ENCODE data around the gene TMX3.

TMX3 gene

GRCh38 chr18:68714712-68715496, at the start of gene TMX3:
TMX3 (minus strand) TSS chr18:68715108; CDS start chr18:68714981, 127 bp downstream.
- no peaks in the 10 kb centered on the region for H3K9me3 Mint-ChIP-seq
- peaks cover 13% of the 10 kb centered on the region for H3K36me3 Mint-ChIP-seq (ENCODE audit: insufficient read depth)
- peak within 1 kb of the TSS; percentile 94 for H3K4me3 Mint-ChIP-seq
- peaks cover 29% of the 10 kb centered on the region for H3K4me1 Mint-ChIP-seq
- ATAC-seq (replicated peaks; ENCODE audit: extremely low read depth, poor library complexity, severe bottlenecking) (peak; percentile 97), DNase-seq (ENCODE audit: low spot score in 2 of 2) (peak; percentile 81)
- peak within 1 kb of the TSS; percentile 77 for H3K27ac Mint-ChIP-seq (ENCODE audit: low read depth)
- H3K27me3 Mint-ChIP-seq = no peaks in the 10 kb centered on the region

GRCh38 chr18:68764016-68764415, 49.1 kb upstream of the TMX3 start:
- no peak for DNase-seq (ENCODE audit: low spot score in 2 of 2)
- Mint-ChIP-seq H3K4me1 (no peaks in the 10 kb centered on the region), H3K9me3 (peaks cover 5% of the 10 kb centered on the region), H3K4me3 (no peak overlapping the region), H3K27ac (ENCODE audit: low read depth) (no peak overlapping the region), H3K27me3 (no peaks in the 10 kb centered on the region), H3K36me3 (ENCODE audit: insufficient read depth) (peaks cover 2% of the 10 kb centered on the region)
- no peak for ATAC-seq (replicated peaks; ENCODE audit: extremely low read depth, poor library complexity, severe bottlenecking)

GRCh38 chr18:68763083-68763482, 48.2 kb upstream of the TMX3 start:
- peaks cover 5% of the 10 kb centered on the region for H3K9me3 Mint-ChIP-seq
- no peak overlapping the region for H3K27ac Mint-ChIP-seq (ENCODE audit: low read depth)
- H3K4me3 Mint-ChIP-seq = no peak overlapping the region
- no peaks in the 10 kb centered on the region for H3K4me1 Mint-ChIP-seq
- H3K36me3 Mint-ChIP-seq (ENCODE audit: insufficient read depth) = peaks cover 2% of the 10 kb centered on the region
- ATAC-seq (replicated peaks; ENCODE audit: extremely low read depth, poor library complexity, severe bottlenecking) = no peak
- H3K27me3 Mint-ChIP-seq = no peaks in the 10 kb centered on the region
- no peak for DNase-seq (ENCODE audit: low spot score in 2 of 2)

GRCh38 chr18:68759308-68759707, 44.4 kb upstream of the TMX3 start:
- Mint-ChIP-seq H3K4me1 (no peaks in the 10 kb centered on the region), H3K27me3 (no peaks in the 10 kb centered on the region), H3K9me3 (peaks cover 5% of the 10 kb centered on the region), H3K4me3 (no peak overlapping the region), H3K36me3 (ENCODE audit: insufficient read depth) (peaks cover 2% of the 10 kb centered on the region), H3K27ac (ENCODE audit: low read depth) (no peak overlapping the region)
- ATAC-seq (replicated peaks; ENCODE audit: extremely low read depth, poor library complexity, severe bottlenecking) (no peak), DNase-seq (ENCODE audit: low spot score in 2 of 2) (no peak)

GRCh38 chr18:68757126-68757525, 42.2 kb upstream of the TMX3 start:
- Mint-ChIP-seq H3K36me3 (ENCODE audit: insufficient read depth) (no peaks in the 10 kb centered on the region), H3K4me1 (no peaks in the 10 kb centered on the region), H3K4me3 (no peak overlapping the region), H3K27ac (ENCODE audit: low read depth) (no peak overlapping the region), H3K27me3 (no peaks in the 10 kb centered on the region), H3K9me3 (peaks cover 5% of the 10 kb centered on the region)
- DNase-seq (ENCODE audit: low spot score in 2 of 2) = no peak
- no peak for ATAC-seq (replicated peaks; ENCODE audit: extremely low read depth, poor library complexity, severe bottlenecking)

GRCh38 chr18:68742206-68742605, 27.3 kb upstream of the TMX3 start:
- Mint-ChIP-seq H3K4me3 (no peak overlapping the region), H3K27ac (ENCODE audit: low read depth) (no peak overlapping the region), H3K27me3 (no peaks in the 10 kb centered on the region), H3K4me1 (no peaks in the 10 kb centered on the region), H3K36me3 (ENCODE audit: insufficient read depth) (peaks cover 1% of the 10 kb centered on the region), H3K9me3 (no peaks in the 10 kb centered on the region)
- DNase-seq (ENCODE audit: low spot score in 2 of 2) (no peak), ATAC-seq (replicated peaks; ENCODE audit: extremely low read depth, poor library complexity, severe bottlenecking) (no peak)

- no peak overlapping the region for H3K27ac Mint-ChIP-seq (ENCODE audit: low read depth)
- H3K27me3 Mint-ChIP-seq = no peaks in the 10 kb centered on the region
- no peak overlapping the region for H3K4me3 Mint-ChIP-seq
- H3K4me1 Mint-ChIP-seq = no peaks in the 10 kb centered on the region
- DNase-seq (ENCODE audit: low spot score in 2 of 2) (no peak), ATAC-seq (replicated peaks; ENCODE audit: extremely low read depth, poor library complexity, severe bottlenecking) (no peak)
- H3K9me3 Mint-ChIP-seq = no peaks in the 10 kb centered on the region
- H3K36me3 Mint-ChIP-seq (ENCODE audit: insufficient read depth) = peaks cover 1% of the 10 kb centered on the region
Observed at GRCh38 chr18:68740966-68741365, 26.1 kb upstream of the TMX3 start.

GRCh38 chr18:68739462-68739861, 24.6 kb upstream of the TMX3 start:
- H3K4me3 Mint-ChIP-seq = no peak overlapping the region
- peaks cover 1% of the 10 kb centered on the region for H3K36me3 Mint-ChIP-seq (ENCODE audit: insufficient read depth)

GRCh38 chr18:68738564-68738963, 23.7 kb upstream of the TMX3 start:
- Mint-ChIP-seq H3K36me3 (ENCODE audit: insufficient read depth) (peaks cover 1% of the 10 kb centered on the region), H3K4me1 (no peaks in the 10 kb centered on the region), H3K4me3 (no peak overlapping the region), H3K9me3 (no peaks in the 10 kb centered on the region), H3K27ac (ENCODE audit: low read depth) (no peak overlapping the region), H3K27me3 (no peaks in the 10 kb centered on the region)
- DNase-seq (ENCODE audit: low spot score in 2 of 2) (no peak), ATAC-seq (replicated peaks; ENCODE audit: extremely low read depth, poor library complexity, severe bottlenecking) (no peak)

More at GRCh38 chr18:68739462-68739861, 24.6 kb upstream of the TMX3 start:
- Mint-ChIP-seq H3K27me3 (no peaks in the 10 kb centered on the region), H3K4me1 (no peaks in the 10 kb centered on the region), H3K27ac (ENCODE audit: low read depth) (no peak overlapping the region), H3K9me3 (no peaks in the 10 kb centered on the region)
- DNase-seq (ENCODE audit: low spot score in 2 of 2) = no peak
- ATAC-seq (replicated peaks; ENCODE audit: extremely low read depth, poor library complexity, severe bottlenecking) = no peak

GRCh38 chr18:68735483-68736343, 20.8 kb upstream of the TMX3 start:
- no peak overlapping the region for H3K4me3 Mint-ChIP-seq
- peak; percentile 19 for ATAC-seq (replicated peaks; ENCODE audit: extremely low read depth, poor library complexity, severe bottlenecking)
- no peaks in the 10 kb centered on the region for H3K27me3 Mint-ChIP-seq
- DNase-seq (ENCODE audit: low spot score in 2 of 2) = no peak
- no peaks in the 10 kb centered on the region for H3K9me3 Mint-ChIP-seq
- H3K4me1 Mint-ChIP-seq = no peaks in the 10 kb centered on the region
- H3K36me3 Mint-ChIP-seq (ENCODE audit: insufficient read depth) = no peaks in the 10 kb centered on the region
- H3K27ac Mint-ChIP-seq (ENCODE audit: low read depth) = no peak overlapping the region

GRCh38 chr18:68734308-68734707, 19.4 kb upstream of the TMX3 start:
- H3K4me1 Mint-ChIP-seq = no peaks in the 10 kb centered on the region
- H3K27ac Mint-ChIP-seq (ENCODE audit: low read depth) = peak overlapping the region; percentile 22
- peaks cover 3% of the 10 kb centered on the region for H3K27me3 Mint-ChIP-seq
- H3K9me3 Mint-ChIP-seq = no peaks in the 10 kb centered on the region
- no peak for DNase-seq (ENCODE audit: low spot score in 2 of 2)
- no peaks in the 10 kb centered on the region for H3K36me3 Mint-ChIP-seq (ENCODE audit: insufficient read depth)
- ATAC-seq (replicated peaks; ENCODE audit: extremely low read depth, poor library complexity, severe bottlenecking) = no peak
- H3K4me3 Mint-ChIP-seq = no peak overlapping the region

GRCh38 chr18:68733707-68734106, 18.8 kb upstream of the TMX3 start:
- H3K27ac Mint-ChIP-seq (ENCODE audit: low read depth) = peak overlapping the region; percentile 22
- no peaks in the 10 kb centered on the region for H3K9me3 Mint-ChIP-seq
- no peaks in the 10 kb centered on the region for H3K36me3 Mint-ChIP-seq (ENCODE audit: insufficient read depth)
- DNase-seq (ENCODE audit: low spot score in 2 of 2) = no peak
- no peak overlapping the region for H3K4me3 Mint-ChIP-seq
- no peaks in the 10 kb centered on the region for H3K4me1 Mint-ChIP-seq
- no peak for ATAC-seq (replicated peaks; ENCODE audit: extremely low read depth, poor library complexity, severe bottlenecking)
- H3K27me3 Mint-ChIP-seq = peaks cover 9% of the 10 kb centered on the region
